ENCODE data around the gene SFTPA2.
"Not testable (repeated sequence)": the region's sequence is repeated elsewhere in the genome, so short reads cannot be mapped to it uniquely, and the experiment has no call there.

The SFTPA2 gene

DNA sequence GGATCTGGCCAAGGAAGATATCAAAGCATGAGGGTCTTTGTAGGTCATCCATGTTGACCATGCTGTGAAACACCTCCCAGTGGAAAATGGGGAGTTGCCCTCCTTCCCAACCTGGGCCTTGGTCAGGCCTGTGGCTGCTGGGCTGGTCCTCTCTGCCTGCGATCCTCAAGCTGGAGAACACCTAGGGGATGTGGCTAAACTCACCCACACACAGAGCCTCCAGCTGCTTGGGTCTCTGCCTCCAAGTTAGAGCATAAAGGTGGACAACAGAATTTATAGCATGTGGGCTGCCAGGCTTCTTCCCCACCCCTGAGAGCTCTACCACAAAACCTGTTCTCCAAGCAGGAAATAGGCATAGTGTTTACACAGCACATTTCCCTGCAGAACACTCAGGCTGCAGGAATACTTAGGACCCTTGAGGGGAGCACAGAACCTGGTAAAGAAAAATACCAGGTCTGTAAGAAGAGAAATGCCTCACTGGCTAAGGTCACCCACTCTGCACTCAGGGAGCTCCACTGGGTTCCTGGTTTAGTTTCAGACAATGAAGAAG is at the start of gene SFTPA2:
Gene SFTPA2 (minus strand): TSS at position 248 of the 550 bp plus-strand sequence. CDS start 924 bp downstream, outside the sequence.
- no peaks in the 10 kb centered on the region for H3K9me3 ChIP-seq (ENCODE audit: control insufficient read depth in 5 of 5, low read length in 5 of 5)
- H3K9ac ChIP-seq (ENCODE audit: low read length in 5 of 5) = no peak within 1 kb of the TSS
- no peaks in the 10 kb centered on the region for H3K36me3 ChIP-seq (ENCODE audit: control insufficient read depth in 5 of 5, insufficient read depth in 5 of 5, low read length in 5 of 5)
- H3K27ac ChIP-seq (ENCODE audit: low read depth, low read length) = no peak within 1 kb of the TSS
- H3K27me3 ChIP-seq (ENCODE audit: control insufficient read depth in 5 of 5, insufficient read depth in 4 of 5, low read length in 5 of 5) = peaks cover 0 to 8% (median 5%) of the 10 kb centered on the region in 5 donors
- H3K4me1 ChIP-seq (ENCODE audit: control insufficient read depth in 5 of 5, insufficient read depth in 5 of 5, low read length in 5 of 5) = peaks cover 0 to 6% (median 3%) of the 10 kb centered on the region in 5 donors
- H3K4me3 ChIP-seq (ENCODE audit: low read depth in 1 of 5, low read length in 5 of 5) = no peak within 1 kb of the TSS

DNA sequence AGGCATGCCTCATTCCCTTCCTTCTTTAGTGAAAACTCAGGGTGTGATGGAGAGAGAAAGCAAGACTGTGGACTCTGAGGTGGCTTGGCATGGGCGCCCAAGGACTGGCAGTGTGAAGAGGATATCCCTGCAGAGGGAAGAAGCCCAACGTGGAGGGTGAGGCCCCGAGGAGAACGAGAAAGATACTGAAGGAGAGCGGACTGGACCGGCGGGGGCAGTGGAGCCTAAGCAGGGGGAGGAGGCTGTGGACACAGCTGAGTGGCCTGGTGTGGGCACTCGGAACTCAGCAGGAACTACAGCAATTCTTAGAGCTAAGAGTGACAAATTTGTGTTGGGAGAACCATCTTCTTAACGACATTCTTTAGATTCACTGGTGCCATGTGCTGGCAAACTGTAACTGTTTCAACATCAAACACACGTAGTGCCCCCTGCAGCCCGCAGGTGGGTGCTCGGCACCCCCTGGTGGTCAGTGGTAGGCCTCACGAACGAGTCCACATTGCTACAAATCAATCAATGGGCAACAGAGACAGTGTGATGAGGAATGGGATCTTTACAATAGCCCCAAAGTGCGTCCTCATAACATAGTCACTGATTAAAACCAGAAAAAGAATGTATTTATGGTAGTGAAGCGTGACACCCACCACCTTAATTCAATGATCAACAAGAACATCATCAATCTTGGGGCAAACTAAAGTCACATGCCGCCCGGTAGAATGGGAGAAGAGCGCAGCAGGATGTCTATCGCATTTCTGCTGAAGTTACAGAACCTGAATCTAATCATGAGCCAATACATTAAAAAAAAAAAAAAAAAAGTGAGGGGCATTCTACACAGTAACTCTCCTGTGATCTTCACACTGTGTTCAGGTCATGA is 48.5 kb upstream of the SFTPA2 start:
- no peak overlapping the region for H3K4me3 ChIP-seq (ENCODE audit: low read depth in 1 of 5, low read length in 5 of 5)
- H3K27me3 ChIP-seq (ENCODE audit: control insufficient read depth in 5 of 5, insufficient read depth in 4 of 5, low read length in 5 of 5) = no peaks in the 10 kb centered on the region
- H3K27ac ChIP-seq (ENCODE audit: low read depth, low read length) = no peak overlapping the region
- H3K4me1 ChIP-seq (ENCODE audit: control insufficient read depth in 5 of 5, insufficient read depth in 5 of 5, low read length in 5 of 5) = peaks cover 0 to 7% (median 0%) of the 10 kb centered on the region in 5 donors
- no peak overlapping the region for H3K9ac ChIP-seq (ENCODE audit: low read length in 5 of 5)
- H3K9me3 ChIP-seq (ENCODE audit: control insufficient read depth in 5 of 5, low read length in 5 of 5) = peaks cover 0 to 3% (median 0%) of the 10 kb centered on the region in 5 donors
- no peaks in the 10 kb centered on the region for H3K36me3 ChIP-seq (ENCODE audit: control insufficient read depth in 5 of 5, insufficient read depth in 5 of 5, low read length in 5 of 5)

DNA sequence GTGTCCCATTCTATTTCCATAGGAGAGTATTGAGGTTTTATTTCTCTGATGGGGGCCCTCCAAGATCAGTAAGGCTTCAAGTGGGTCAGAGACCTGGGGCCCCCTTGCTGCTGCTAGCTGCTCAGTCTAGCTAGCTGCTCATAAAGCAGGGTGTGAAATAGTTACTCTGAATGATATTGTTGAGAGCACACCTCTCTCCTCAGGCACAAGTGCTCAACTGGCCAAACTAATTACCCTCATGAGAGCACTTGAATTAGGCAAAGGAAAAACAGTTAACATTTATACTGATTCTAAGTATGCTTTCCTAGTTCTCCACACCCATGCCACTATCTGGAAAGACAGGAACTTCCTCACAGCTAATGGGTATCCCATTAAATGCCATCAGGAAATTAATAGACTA is 45.1 kb upstream of the SFTPA2 start:
- peaks cover 0 to 7% (median 0%) of the 10 kb centered on the region in 5 donors for H3K4me1 ChIP-seq (ENCODE audit: control insufficient read depth in 5 of 5, insufficient read depth in 5 of 5, low read length in 5 of 5)
- H3K27me3 ChIP-seq (ENCODE audit: control insufficient read depth in 5 of 5, insufficient read depth in 4 of 5, low read length in 5 of 5) = no peaks in the 10 kb centered on the region
- no peak overlapping the region for H3K27ac ChIP-seq (ENCODE audit: low read depth, low read length)
- peaks cover 0 to 11% (median 7%) of the 10 kb centered on the region in 5 donors for H3K9me3 ChIP-seq (ENCODE audit: control insufficient read depth in 5 of 5, low read length in 5 of 5)
- H3K4me3 ChIP-seq (ENCODE audit: low read depth in 1 of 5, low read length in 5 of 5) = no peak overlapping the region
- H3K9ac ChIP-seq (ENCODE audit: low read length in 5 of 5) = no peak overlapping the region
- no peaks in the 10 kb centered on the region for H3K36me3 ChIP-seq (ENCODE audit: control insufficient read depth in 5 of 5, insufficient read depth in 5 of 5, low read length in 5 of 5)

DNA sequence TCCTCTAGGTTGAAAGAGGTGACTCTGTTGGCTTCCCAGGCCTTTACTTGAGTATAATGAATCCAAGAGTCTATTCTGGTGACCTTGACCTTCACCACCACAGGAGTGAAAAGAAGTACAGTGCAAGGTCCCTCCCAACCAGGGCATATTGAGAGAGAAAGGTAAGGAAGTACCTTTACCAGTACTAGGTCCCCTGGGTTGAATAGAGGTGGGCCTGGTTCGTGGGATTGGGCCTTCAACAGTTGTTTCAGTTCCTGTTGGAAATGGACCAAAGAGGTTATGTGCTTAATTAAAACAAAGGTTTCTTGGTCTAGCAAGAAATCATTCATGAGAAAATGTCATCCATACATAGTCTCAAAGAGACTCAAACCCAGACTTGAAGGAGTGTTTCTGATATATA is 44.1 kb upstream of the SFTPA2 start:
- Histone ChIP-seq H3K4me1 (ENCODE audit: control insufficient read depth in 5 of 5, insufficient read depth in 5 of 5, low read length in 5 of 5) (peaks cover 0 to 7% (median 0%) of the 10 kb centered on the region in 5 donors), H3K9ac (ENCODE audit: low read length in 5 of 5) (no peak overlapping the region), H3K4me3 (ENCODE audit: low read depth in 1 of 5, low read length in 5 of 5) (no peak overlapping the region), H3K9me3 (ENCODE audit: control insufficient read depth in 5 of 5, low read length in 5 of 5) (peaks cover 0 to 11% (median 7%) of the 10 kb centered on the region in 5 donors), H3K27ac (ENCODE audit: low read depth, low read length) (no peak overlapping the region), H3K36me3 (ENCODE audit: control insufficient read depth in 5 of 5, insufficient read depth in 5 of 5, low read length in 5 of 5) (no peaks in the 10 kb centered on the region), H3K27me3 (ENCODE audit: control insufficient read depth in 5 of 5, insufficient read depth in 4 of 5, low read length in 5 of 5) (no peaks in the 10 kb centered on the region)

DNA sequence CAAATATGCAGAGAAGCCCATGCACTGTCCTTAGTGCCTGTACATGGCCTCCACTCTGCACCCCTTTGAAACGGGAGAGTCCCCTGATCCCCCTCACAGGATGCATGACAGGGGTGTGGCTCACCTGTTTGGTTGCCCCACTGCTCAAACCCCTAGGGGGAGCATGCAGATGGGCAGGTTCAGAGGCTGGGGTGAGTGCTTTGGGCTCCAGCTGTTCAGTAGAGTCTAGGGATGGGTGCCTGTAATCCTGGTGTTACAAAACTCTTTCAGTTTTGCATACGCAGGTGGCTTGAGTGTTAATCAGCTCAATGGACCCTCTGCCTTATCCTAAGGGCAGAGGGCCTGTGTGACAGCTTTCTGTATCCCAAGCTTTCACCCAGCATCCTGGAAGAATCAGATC is 42.7 kb upstream of the SFTPA2 start:
- Histone ChIP-seq H3K27ac (ENCODE audit: low read depth, low read length) (no peak overlapping the region), H3K27me3 (ENCODE audit: control insufficient read depth in 5 of 5, insufficient read depth in 4 of 5, low read length in 5 of 5) (no peaks in the 10 kb centered on the region), H3K4me3 (ENCODE audit: low read depth in 1 of 5, low read length in 5 of 5) (no peak overlapping the region), H3K4me1 (ENCODE audit: control insufficient read depth in 5 of 5, insufficient read depth in 5 of 5, low read length in 5 of 5) (peaks cover 0 to 7% (median 0%) of the 10 kb centered on the region in 5 donors), H3K36me3 (ENCODE audit: control insufficient read depth in 5 of 5, insufficient read depth in 5 of 5, low read length in 5 of 5) (no peaks in the 10 kb centered on the region), H3K9ac (ENCODE audit: low read length in 5 of 5) (no peak overlapping the region), H3K9me3 (ENCODE audit: control insufficient read depth in 5 of 5, low read length in 5 of 5) (peaks cover 2 to 12% (median 8%) of the 10 kb centered on the region in 5 donors)

DNA sequence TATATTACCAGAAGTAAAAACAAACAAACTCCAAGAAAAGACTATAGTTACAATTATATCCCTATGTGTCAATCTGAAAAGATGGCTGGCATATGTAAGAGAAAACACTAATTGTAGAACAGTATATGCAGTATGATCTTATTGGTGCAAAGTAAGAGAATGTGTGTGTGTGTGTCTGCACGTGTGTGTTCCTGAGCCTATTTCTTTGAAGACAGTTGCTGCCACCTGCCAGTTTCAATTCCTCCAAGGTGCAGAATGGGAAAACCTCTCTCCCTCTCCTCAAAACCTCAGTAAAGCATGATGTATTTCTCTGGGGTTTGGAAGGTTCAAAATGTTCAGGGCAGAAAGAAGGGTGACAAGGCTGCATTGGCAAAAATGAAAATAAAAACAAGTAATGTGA is 41.7 kb upstream of the SFTPA2 start:
- H3K36me3 ChIP-seq (ENCODE audit: control insufficient read depth in 5 of 5, insufficient read depth in 5 of 5, low read length in 5 of 5) = no peaks in the 10 kb centered on the region
- H3K9ac ChIP-seq (ENCODE audit: low read length in 5 of 5) = no peak overlapping the region
- H3K4me3 ChIP-seq (ENCODE audit: low read depth in 1 of 5, low read length in 5 of 5) = no peak overlapping the region
- peaks cover 5 to 18% (median 12%) of the 10 kb centered on the region in 5 donors for H3K9me3 ChIP-seq (ENCODE audit: control insufficient read depth in 5 of 5, low read length in 5 of 5)
- H3K4me1 ChIP-seq (ENCODE audit: control insufficient read depth in 5 of 5, insufficient read depth in 5 of 5, low read length in 5 of 5) = peaks cover 0 to 7% (median 0%) of the 10 kb centered on the region in 5 donors
- no peaks in the 10 kb centered on the region for H3K27me3 ChIP-seq (ENCODE audit: control insufficient read depth in 5 of 5, insufficient read depth in 4 of 5, low read length in 5 of 5)
- H3K27ac ChIP-seq (ENCODE audit: low read depth, low read length) = no peak overlapping the region

DNA sequence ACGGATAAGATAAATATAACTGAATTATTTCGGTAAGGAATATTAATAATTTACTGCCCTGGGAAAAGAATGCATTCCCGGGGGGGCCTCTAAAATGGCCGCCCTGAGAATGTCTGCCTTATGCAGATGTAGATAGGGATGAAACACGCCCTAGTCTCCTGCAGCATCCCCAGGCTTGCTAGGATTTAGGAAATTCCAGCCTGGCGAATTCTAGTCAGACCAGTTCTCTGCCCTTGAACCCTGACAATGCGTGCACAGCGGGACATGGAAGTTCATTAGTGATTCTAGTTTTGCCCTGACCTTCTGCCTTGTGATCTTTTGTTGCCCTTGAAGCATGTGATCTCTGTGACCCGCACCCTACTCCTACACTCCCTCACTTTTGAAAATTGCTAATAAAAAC is 39.4 kb upstream of the SFTPA2 start:
- peaks cover 5 to 18% (median 12%) of the 10 kb centered on the region in 5 donors for H3K9me3 ChIP-seq (ENCODE audit: control insufficient read depth in 5 of 5, low read length in 5 of 5)
- not testable (repeated sequence) for H3K9ac ChIP-seq (ENCODE audit: low read length in 5 of 5); H3K27me3 ChIP-seq (ENCODE audit: control insufficient read depth in 5 of 5, insufficient read depth in 4 of 5, low read length in 5 of 5); H3K27ac ChIP-seq (ENCODE audit: low read depth, low read length); H3K4me3 ChIP-seq (ENCODE audit: low read depth in 1 of 5, low read length in 5 of 5); H3K4me1 ChIP-seq (ENCODE audit: control insufficient read depth in 5 of 5, insufficient read depth in 5 of 5, low read length in 5 of 5); H3K36me3 ChIP-seq (ENCODE audit: control insufficient read depth in 5 of 5, insufficient read depth in 5 of 5, low read length in 5 of 5)

DNA sequence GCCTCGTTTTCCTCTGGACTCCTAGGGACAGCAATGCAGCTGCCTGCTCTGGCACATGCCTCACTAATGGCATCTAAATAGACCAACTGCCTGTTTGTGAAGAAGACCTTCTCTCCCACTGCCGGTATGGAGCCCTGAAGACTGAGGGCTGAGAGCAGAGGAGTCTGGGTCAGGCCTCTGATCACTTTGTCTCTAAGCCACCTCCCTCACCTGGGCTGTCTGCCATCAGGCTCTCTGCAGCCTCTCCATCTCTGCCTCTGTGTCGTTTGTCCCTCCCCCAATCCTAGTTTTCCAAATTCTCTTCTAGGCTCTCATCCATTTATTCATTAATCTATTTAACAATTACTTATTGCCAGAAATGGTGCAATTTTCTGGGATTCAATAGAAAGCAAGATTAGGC is 35.3 kb upstream of the SFTPA2 start:
- peaks cover 5 to 11% (median 6%) of the 10 kb centered on the region in 5 donors for H3K9me3 ChIP-seq (ENCODE audit: control insufficient read depth in 5 of 5, low read length in 5 of 5)
- H3K36me3 ChIP-seq (ENCODE audit: control insufficient read depth in 5 of 5, insufficient read depth in 5 of 5, low read length in 5 of 5) = no peaks in the 10 kb centered on the region
- no peak overlapping the region for H3K27ac ChIP-seq (ENCODE audit: low read depth, low read length)
- no peak overlapping the region for H3K4me3 ChIP-seq (ENCODE audit: low read depth in 1 of 5, low read length in 5 of 5)
- no peak overlapping the region for H3K9ac ChIP-seq (ENCODE audit: low read length in 5 of 5)
- no peaks in the 10 kb centered on the region for H3K4me1 ChIP-seq (ENCODE audit: control insufficient read depth in 5 of 5, insufficient read depth in 5 of 5, low read length in 5 of 5)
- peaks cover 0 to 6% (median 0%) of the 10 kb centered on the region in 5 donors for H3K27me3 ChIP-seq (ENCODE audit: control insufficient read depth in 5 of 5, insufficient read depth in 4 of 5, low read length in 5 of 5)

DNA sequence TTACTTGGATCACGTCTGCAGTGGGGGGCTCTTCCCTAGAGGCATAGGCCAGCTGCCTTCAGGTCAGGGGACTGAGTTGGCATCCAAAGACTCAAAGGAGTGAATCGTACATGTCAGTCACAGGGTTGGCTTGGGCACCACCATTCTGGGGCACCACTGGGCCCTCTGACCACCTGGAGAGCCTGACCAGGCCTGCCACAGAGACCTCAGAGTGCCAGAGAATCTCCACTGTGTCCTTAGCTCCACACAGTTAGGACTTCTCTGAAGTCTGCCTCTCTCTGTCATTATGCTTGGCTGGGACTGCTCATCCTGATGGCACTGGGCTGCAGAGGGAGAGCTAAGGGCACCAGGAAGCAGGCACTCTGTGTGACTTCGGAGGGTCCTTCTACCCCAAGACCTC is 34.4 kb upstream of the SFTPA2 start:
- not testable (repeated sequence) for H3K4me1 ChIP-seq (ENCODE audit: control insufficient read depth in 5 of 5, insufficient read depth in 5 of 5, low read length in 5 of 5); H3K4me3 ChIP-seq (ENCODE audit: low read depth in 1 of 5, low read length in 5 of 5); H3K36me3 ChIP-seq (ENCODE audit: control insufficient read depth in 5 of 5, insufficient read depth in 5 of 5, low read length in 5 of 5); H3K27ac ChIP-seq (ENCODE audit: low read depth, low read length); H3K27me3 ChIP-seq (ENCODE audit: control insufficient read depth in 5 of 5, insufficient read depth in 4 of 5, low read length in 5 of 5); H3K9ac ChIP-seq (ENCODE audit: low read length in 5 of 5)
- peaks cover 5 to 11% (median 6%) of the 10 kb centered on the region in 5 donors for H3K9me3 ChIP-seq (ENCODE audit: control insufficient read depth in 5 of 5, low read length in 5 of 5)

DNA sequence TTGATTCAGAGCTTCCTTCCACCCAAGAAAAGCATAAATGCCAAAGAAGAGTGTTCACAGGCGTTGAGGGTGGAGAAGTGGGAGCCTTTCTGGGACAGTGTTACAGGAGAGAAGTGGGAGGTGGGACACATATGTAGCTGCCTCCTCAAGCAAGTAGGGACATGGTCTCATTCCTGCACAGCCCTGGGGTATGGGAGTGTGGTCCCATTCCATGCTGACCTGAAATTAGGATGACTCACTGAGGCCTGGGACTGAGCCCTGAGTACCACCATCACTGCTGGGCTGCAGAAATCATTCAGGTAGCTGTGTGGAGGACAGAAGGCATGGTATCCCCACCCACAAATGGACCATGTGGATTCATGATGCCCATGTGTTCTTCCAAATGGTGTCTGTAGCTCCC is 33.2 kb upstream of the SFTPA2 start:
- peaks cover 5 to 11% (median 6%) of the 10 kb centered on the region in 5 donors for H3K9me3 ChIP-seq (ENCODE audit: control insufficient read depth in 5 of 5, low read length in 5 of 5)
- H3K4me3 ChIP-seq (ENCODE audit: low read depth in 1 of 5, low read length in 5 of 5) = no peak overlapping the region
- H3K27ac ChIP-seq (ENCODE audit: low read depth, low read length) = no peak overlapping the region
- H3K4me1 ChIP-seq (ENCODE audit: control insufficient read depth in 5 of 5, insufficient read depth in 5 of 5, low read length in 5 of 5) = no peaks in the 10 kb centered on the region
- no peak overlapping the region for H3K9ac ChIP-seq (ENCODE audit: low read length in 5 of 5)
- no peaks in the 10 kb centered on the region for H3K36me3 ChIP-seq (ENCODE audit: control insufficient read depth in 5 of 5, insufficient read depth in 5 of 5, low read length in 5 of 5)
- peaks cover 0 to 6% (median 0%) of the 10 kb centered on the region in 5 donors for H3K27me3 ChIP-seq (ENCODE audit: control insufficient read depth in 5 of 5, insufficient read depth in 4 of 5, low read length in 5 of 5)
